Ishikawa (cell line): Measurements from ENCODE around the gene RFK.

Experiments used
- CREB1 ChIP-seq: IDR thresholded peaks from 2 replicates; pipeline ENCODE4 v1.6.1; 2012; ENCODE audit warnings: low read depth
- EGR1 ChIP-seq: IDR thresholded peaks from 2 replicates; pipeline ENCODE4 v1.6.1; 2012
- EP300 ChIP-seq: IDR thresholded peaks from 2 replicates; pipeline ENCODE4 v1.6.1; 2012; ENCODE audit warnings: borderline replicate concordance
- NFIC ChIP-seq: IDR thresholded peaks from 2 replicates; pipeline ENCODE4 v1.6.1; 2012
- RAD21 ChIP-seq: IDR thresholded peaks from 2 replicates; pipeline ENCODE4 v1.6.1; 2012; ENCODE audit warnings: low read depth
- TAF1 ChIP-seq: IDR thresholded peaks from 2 replicates; pipeline ENCODE4 v1.6.1; 2012; ENCODE audit warnings: low read depth, mild to moderate bottlenecking
- TEAD4 ChIP-seq: IDR thresholded peaks from 2 replicates; pipeline ENCODE4 v1.6.1; 2012
- YY1 ChIP-seq: IDR thresholded peaks from 2 replicates; pipeline ENCODE4 v1.6.1; 2012; ENCODE audit warnings: low read depth
- TF ChIP-seq, protein P1 (sequence below): IDR thresholded peaks from 2 replicates; pipeline ENCODE4 v1.6.1; 2012; ENCODE audit warnings: low read depth, mild to moderate bottlenecking
- TF ChIP-seq, protein P2 (sequence below): IDR thresholded peaks from 2 replicates; pipeline ENCODE4 v1.6.1; 2012

DNA sequence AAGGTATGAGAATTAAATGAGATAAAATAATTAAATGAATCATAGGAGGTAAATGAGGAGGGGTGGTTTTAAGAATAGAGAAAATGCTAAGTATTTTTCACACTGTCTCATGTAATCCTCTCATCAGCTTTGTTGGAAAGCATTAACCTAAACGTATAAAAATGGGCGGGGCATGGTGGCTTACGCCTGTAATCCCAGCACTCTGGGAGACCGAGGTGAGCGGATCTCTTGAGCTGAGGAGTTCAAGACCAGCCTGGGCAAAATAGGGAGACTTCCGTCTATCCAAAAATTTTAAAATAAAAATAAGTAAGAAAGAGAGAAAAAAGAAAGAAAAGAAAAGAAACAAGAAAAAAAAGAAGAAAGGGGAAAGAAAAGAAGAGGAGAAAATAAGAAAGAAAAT is 1.9 kb upstream of the RFK start:
- TF ChIP-seq YY1: no peak
- no peak for TF ChIP-seq RAD21
- TF ChIP-seq EGR1: no peak
- no peak for TF ChIP-seq EP300
- TF ChIP-seq TEAD4: no peak
- TF ChIP-seq, protein P1, sequence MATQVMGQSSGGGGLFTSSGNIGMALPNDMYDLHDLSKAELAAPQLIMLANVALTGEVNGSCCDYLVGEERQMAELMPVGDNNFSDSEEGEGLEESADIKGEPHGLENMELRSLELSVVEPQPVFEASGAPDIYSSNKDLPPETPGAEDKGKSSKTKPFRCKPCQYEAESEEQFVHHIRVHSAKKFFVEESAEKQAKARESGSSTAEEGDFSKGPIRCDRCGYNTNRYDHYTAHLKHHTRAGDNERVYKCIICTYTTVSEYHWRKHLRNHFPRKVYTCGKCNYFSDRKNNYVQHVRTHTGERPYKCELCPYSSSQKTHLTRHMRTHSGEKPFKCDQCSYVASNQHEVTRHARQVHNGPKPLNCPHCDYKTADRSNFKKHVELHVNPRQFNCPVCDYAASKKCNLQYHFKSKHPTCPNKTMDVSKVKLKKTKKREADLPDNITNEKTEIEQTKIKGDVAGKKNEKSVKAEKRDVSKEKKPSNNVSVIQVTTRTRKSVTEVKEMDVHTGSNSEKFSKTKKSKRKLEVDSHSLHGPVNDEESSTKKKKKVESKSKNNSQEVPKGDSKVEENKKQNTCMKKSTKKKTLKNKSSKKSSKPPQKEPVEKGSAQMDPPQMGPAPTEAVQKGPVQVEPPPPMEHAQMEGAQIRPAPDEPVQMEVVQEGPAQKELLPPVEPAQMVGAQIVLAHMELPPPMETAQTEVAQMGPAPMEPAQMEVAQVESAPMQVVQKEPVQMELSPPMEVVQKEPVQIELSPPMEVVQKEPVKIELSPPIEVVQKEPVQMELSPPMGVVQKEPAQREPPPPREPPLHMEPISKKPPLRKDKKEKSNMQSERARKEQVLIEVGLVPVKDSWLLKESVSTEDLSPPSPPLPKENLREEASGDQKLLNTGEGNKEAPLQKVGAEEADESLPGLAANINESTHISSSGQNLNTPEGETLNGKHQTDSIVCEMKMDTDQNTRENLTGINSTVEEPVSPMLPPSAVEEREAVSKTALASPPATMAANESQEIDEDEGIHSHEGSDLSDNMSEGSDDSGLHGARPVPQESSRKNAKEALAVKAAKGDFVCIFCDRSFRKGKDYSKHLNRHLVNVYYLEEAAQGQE: no peak
- TF ChIP-seq, protein P2, sequence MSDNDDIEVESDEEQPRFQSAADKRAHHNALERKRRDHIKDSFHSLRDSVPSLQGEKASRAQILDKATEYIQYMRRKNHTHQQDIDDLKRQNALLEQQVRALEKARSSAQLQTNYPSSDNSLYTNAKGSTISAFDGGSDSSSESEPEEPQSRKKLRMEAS: no peak
- TF ChIP-seq TAF1: no peak
- no peak for TF ChIP-seq CREB1
- TF ChIP-seq NFIC: no peak
